ENCODE measurements around the gene SH3D19.

The SH3D19 gene

DNA sequence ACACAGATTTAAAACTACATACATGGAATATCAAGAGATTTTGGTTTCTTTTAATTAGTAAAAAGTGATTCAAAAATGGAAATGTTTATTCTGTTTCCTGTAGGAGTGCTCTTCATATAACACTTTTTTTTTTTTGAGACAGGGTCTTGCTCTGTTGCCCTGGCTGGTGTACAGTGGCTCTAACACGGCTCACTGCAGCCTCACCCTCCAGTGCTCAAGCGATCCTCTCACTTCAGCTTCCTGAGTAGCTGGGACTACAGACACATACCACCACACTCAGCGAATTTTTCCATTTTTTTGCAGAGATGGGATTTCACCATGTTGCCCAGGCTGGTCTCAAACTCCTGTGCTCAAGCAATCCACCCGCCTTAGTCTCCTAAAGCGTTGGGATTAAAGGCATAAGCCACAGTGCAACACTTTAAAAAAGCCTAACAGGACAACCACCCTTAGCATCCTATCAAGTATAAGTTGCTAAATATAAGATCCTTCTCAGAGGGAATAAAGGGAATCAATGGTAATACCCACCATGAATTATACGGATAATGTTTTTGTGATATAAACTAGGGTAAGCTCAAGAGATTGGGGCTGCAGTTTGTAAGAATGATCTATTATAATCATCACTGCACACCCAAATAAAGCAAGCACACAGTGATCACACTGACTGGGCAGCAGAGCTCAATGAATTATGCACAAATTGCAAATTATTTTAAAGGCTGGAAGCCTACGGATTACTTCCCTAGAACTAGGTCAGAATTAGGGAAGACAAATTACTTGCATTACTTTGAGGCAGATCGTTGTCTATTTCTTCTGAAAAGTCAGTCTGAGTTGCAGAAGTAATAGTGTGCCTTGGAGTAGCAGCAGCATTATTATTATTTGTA is 149.4 kb downstream of the SH3D19 start:
- Histone ChIP-seq H3K4me3 (ENCODE audit: low read depth, low read length) (no peak overlapping the region), H3K4me1 (ENCODE audit: control insufficient read depth, insufficient read depth, low read length) (no peaks in the 10 kb centered on the region), H3K36me3 (ENCODE audit: control insufficient read depth, insufficient read depth, low read length) (no peaks in the 10 kb centered on the region), H3K9me3 (ENCODE audit: control insufficient read depth, insufficient read depth, low read length) (no peaks in the 10 kb centered on the region), H3K9ac (ENCODE audit: low read depth, low read length) (no peak overlapping the region), H3K27me3 (ENCODE audit: control insufficient read depth, insufficient read depth, low read length) (no peaks in the 10 kb centered on the region)

DNA sequence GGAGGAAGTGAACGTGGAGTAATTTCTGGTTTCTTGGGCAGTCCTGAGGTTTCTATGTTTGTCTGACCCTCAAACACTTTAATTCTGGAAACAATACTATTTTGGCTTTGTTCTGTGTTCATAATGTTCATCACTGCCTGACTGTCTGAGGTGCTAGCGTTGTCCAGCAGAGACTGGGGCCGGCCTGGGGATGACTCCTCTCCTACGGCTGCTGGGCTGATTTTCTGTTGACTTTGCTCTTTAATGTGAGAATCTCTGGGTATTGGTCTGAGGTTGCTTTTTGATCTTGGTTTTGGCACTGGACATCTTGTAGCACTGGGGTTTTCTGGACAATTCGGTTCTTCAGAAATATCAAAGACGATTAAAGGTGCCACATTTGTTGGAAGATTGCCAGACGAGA is 150.2 kb downstream of the SH3D19 start:
- Histone ChIP-seq H3K9ac (ENCODE audit: low read depth, low read length) (no peak overlapping the region), H3K4me1 (ENCODE audit: control insufficient read depth, insufficient read depth, low read length) (no peaks in the 10 kb centered on the region), H3K9me3 (ENCODE audit: control insufficient read depth, insufficient read depth, low read length) (no peaks in the 10 kb centered on the region), H3K36me3 (ENCODE audit: control insufficient read depth, insufficient read depth, low read length) (no peaks in the 10 kb centered on the region), H3K4me3 (ENCODE audit: low read depth, low read length) (no peak overlapping the region), H3K27me3 (ENCODE audit: control insufficient read depth, insufficient read depth, low read length) (no peaks in the 10 kb centered on the region)

DNA sequence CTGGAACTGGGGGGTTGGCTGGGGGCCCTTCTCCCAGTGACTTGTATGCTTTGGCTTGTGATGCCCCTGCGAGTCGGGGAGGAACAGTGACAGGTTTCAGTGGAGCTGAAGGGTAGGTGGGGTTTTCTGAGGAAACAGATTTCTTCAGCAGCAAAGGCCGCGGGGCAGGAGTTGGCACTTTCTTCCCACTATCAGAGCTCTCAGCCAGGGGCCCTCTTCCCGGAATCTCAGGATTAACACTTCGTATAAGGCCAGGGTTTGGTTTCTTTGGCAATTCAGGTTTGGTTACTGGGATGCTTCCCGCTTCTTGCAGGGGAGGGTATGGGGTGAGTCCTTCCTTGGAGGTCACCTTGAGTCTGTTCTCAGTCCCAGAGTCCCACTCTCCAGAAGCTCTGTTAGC is 150.6 kb downstream of the SH3D19 start:
- no peaks in the 10 kb centered on the region for H3K9me3 ChIP-seq (ENCODE audit: control insufficient read depth, insufficient read depth, low read length)
- no peaks in the 10 kb centered on the region for H3K4me1 ChIP-seq (ENCODE audit: control insufficient read depth, insufficient read depth, low read length)
- no peak overlapping the region for H3K4me3 ChIP-seq (ENCODE audit: low read depth, low read length)
- H3K36me3 ChIP-seq (ENCODE audit: control insufficient read depth, insufficient read depth, low read length), result no peaks in the 10 kb centered on the region
- no peaks in the 10 kb centered on the region for H3K27me3 ChIP-seq (ENCODE audit: control insufficient read depth, insufficient read depth, low read length)
- H3K9ac ChIP-seq (ENCODE audit: low read depth, low read length), result no peak overlapping the region

DNA sequence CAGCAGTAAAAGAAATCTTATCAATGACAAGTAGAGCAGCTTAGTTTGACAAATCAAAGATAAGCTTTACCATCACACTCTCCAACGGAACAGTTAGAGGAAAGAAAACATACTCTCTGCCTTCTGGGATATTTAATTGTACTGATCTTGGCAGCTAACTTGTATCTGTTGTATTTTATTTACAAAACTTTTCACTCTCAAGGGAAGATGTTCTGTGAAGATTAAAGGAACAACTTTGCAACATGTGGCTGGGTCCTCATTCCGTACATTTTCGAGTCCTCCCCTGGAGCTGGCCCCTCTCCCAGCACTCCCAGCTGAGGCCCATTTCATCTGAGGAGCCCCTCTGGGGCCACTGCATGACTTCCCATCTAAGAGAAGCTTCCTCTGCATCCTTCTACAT is 151.5 kb downstream of the SH3D19 start:
- no peaks in the 10 kb centered on the region for H3K4me1 ChIP-seq (ENCODE audit: control insufficient read depth, insufficient read depth, low read length)

DNA sequence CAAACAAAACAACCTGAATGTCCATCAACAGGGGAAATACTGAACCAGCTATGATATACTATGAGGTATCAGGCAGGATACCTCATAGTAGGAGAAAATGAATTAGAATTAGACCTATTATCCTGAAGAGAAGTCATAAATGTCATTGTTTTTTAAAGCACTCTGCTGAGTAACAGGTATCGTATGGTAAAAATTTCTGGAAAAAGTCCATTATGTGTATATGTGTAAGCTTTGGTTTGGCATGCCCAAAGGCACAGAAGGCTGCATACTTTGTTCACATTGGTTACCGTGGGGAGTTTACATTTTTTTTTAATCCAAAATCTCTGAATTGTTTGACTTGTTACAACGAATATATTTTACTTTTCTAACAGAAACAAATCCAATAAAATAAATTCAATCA is 155.5 kb downstream of the SH3D19 start:
- no peak overlapping the region for H3K4me3 ChIP-seq (ENCODE audit: low read depth, low read length)
- H3K27me3 ChIP-seq (ENCODE audit: control insufficient read depth, insufficient read depth, low read length), result no peaks in the 10 kb centered on the region
- no peaks in the 10 kb centered on the region for H3K9me3 ChIP-seq (ENCODE audit: control insufficient read depth, insufficient read depth, low read length)
- H3K9ac ChIP-seq (ENCODE audit: low read depth, low read length), result no peak overlapping the region
- H3K36me3 ChIP-seq (ENCODE audit: control insufficient read depth, insufficient read depth, low read length), result no peaks in the 10 kb centered on the region
- no peaks in the 10 kb centered on the region for H3K4me1 ChIP-seq (ENCODE audit: control insufficient read depth, insufficient read depth, low read length)

More for the DNA sequence above, 151.5 kb downstream of the SH3D19 start:
- Histone ChIP-seq H3K36me3 (ENCODE audit: control insufficient read depth, insufficient read depth, low read length) (no peaks in the 10 kb centered on the region), H3K9ac (ENCODE audit: low read depth, low read length) (no peak overlapping the region), H3K4me3 (ENCODE audit: low read depth, low read length) (no peak overlapping the region), H3K9me3 (ENCODE audit: control insufficient read depth, insufficient read depth, low read length) (no peaks in the 10 kb centered on the region), H3K27me3 (ENCODE audit: control insufficient read depth, insufficient read depth, low read length) (no peaks in the 10 kb centered on the region)

DNA sequence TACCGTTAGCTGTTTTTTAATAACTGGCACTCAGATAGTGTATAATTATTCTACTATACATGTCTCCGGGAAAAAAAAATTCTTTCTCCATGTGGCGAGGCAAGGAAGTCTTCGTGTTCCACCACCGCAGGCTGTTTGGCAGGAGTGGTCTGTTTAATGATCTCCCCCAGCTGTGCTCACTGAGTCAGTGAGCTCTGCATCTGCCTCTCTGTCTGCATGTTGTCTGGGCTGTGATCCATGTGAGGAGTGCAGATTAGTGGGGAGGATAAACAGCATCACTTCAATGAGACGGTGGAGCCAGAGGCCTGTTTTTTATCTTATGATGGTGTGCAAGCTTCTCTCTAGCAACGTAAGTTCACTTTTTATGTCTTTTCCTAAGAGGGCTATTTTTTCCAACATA is 156.2 kb downstream of the SH3D19 start:
- Histone ChIP-seq H3K27me3 (ENCODE audit: control insufficient read depth, insufficient read depth, low read length) (no peaks in the 10 kb centered on the region), H3K9me3 (ENCODE audit: control insufficient read depth, insufficient read depth, low read length) (no peaks in the 10 kb centered on the region), H3K9ac (ENCODE audit: low read depth, low read length) (no peak overlapping the region), H3K4me1 (ENCODE audit: control insufficient read depth, insufficient read depth, low read length) (no peaks in the 10 kb centered on the region), H3K36me3 (ENCODE audit: control insufficient read depth, insufficient read depth, low read length) (no peaks in the 10 kb centered on the region), H3K4me3 (ENCODE audit: low read depth, low read length) (no peak overlapping the region)

DNA sequence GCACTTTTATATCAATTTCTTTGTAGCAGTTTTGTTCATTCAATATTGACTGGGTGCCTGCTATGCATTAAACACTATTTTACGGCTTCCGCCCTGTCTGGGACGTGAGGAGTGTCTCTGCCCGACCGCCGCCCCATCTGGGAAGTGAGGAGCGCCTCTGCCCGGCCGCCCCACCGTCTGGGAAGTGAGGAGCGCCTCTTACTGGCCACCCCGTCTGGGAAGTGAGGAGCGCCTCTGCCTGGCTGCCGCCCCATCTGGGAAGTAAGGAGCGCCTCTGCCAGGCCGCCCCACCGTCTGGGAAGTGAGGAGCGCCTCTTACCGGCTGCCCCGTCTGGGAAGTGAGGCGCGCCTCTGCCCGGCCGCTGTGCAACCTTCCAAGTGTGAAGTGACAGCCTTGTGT is 157.8 kb downstream of the SH3D19 start:
- H3K9me3 ChIP-seq (ENCODE audit: control insufficient read depth, insufficient read depth, low read length), result no peaks in the 10 kb centered on the region
- no peaks in the 10 kb centered on the region for H3K27me3 ChIP-seq (ENCODE audit: control insufficient read depth, insufficient read depth, low read length)
- no peak overlapping the region for H3K4me3 ChIP-seq (ENCODE audit: low read depth, low read length)
- H3K9ac ChIP-seq (ENCODE audit: low read depth, low read length), result no peak overlapping the region
- no peaks in the 10 kb centered on the region for H3K36me3 ChIP-seq (ENCODE audit: control insufficient read depth, insufficient read depth, low read length)
- no peaks in the 10 kb centered on the region for H3K4me1 ChIP-seq (ENCODE audit: control insufficient read depth, insufficient read depth, low read length)

DNA sequence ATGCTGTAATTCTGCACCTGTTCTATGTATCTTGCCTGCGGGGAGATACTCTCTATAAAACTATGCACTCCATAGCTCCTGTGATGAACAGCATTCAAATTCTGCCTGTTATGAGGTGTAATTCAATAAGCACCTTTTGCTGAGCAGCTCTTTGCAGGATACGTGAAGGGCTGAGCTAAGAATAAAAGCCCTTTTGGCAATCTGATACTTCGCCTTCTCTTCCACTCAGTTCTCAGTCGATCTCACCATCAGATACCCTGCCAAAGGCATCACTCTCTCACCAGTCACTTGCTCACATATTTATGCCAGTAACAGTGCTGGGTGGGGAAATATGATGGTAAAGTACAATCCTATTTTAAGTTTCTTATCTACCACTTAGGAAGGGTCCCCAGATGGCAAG is 158.8 kb downstream of the SH3D19 start:
- H3K9me3 ChIP-seq (ENCODE audit: control insufficient read depth, insufficient read depth, low read length), result no peaks in the 10 kb centered on the region
- no peak overlapping the region for H3K4me3 ChIP-seq (ENCODE audit: low read depth, low read length)
- H3K27me3 ChIP-seq (ENCODE audit: control insufficient read depth, insufficient read depth, low read length), result no peaks in the 10 kb centered on the region
- no peaks in the 10 kb centered on the region for H3K36me3 ChIP-seq (ENCODE audit: control insufficient read depth, insufficient read depth, low read length)
- H3K4me1 ChIP-seq (ENCODE audit: control insufficient read depth, insufficient read depth, low read length), result no peaks in the 10 kb centered on the region
- H3K9ac ChIP-seq (ENCODE audit: low read depth, low read length), result no peak overlapping the region

DNA sequence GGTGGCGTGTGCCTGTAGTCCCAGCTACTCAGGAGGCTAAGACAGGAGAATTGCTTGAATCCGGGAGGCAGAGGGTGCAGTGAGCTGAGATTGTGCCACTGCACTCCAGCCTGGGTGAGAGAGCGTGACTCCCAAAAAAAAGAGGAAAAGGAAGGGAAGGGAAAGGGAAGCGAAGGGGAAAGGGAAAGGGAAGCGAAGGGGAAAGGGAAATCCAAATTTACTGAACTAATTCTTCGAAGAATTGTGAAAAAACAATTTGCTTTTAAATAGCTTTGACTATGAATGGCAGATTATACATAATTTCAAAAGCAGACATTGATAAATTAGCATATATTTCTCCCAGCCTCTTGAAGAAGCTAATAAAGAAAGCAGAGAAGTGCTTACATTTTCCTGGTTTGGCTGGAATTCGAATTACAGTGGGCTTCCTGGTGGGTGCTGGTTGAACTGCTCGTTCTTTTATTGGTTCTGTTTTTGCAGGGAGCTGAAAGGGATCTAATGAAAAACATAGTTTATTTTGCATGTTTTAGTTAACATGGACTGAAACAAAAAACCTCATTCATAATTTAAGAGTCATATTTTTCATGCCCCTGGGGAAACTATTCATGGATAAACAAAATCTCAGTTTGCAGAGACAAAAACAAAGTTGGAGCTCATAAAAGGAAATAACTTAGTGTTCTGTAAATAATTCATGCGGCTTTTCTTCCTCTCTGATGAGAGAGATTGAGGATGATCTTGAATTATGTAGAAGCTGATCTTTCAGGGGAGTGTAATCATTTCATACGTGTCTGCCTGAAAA is 160.0 kb downstream of the SH3D19 start:
- H3K27me3 ChIP-seq (ENCODE audit: control insufficient read depth, insufficient read depth, low read length), result no peaks in the 10 kb centered on the region
- no peaks in the 10 kb centered on the region for H3K4me1 ChIP-seq (ENCODE audit: control insufficient read depth, insufficient read depth, low read length)
- no peaks in the 10 kb centered on the region for H3K36me3 ChIP-seq (ENCODE audit: control insufficient read depth, insufficient read depth, low read length)
- no peaks in the 10 kb centered on the region for H3K9me3 ChIP-seq (ENCODE audit: control insufficient read depth, insufficient read depth, low read length)
- no peak overlapping the region for H3K9ac ChIP-seq (ENCODE audit: low read depth, low read length)
- no peak overlapping the region for H3K4me3 ChIP-seq (ENCODE audit: low read depth, low read length)

DNA sequence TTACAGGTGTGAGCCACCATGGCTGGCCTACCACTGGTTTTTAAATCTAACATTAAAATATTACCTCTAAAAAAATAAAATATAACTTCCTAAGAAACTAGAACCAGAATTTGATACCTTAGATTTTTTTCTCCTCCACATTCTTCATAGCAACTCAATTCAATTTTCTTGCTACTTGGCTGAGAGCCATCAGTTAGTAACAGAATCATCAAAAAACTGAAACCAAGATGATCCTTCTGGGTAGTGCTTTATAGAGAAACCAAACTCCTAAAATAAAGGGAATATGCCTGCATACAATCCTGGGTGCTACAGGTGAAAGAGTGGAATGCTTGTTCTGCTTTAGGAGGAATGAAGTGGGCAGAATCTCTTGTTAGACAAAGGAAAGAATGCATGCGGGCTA is 161.6 kb downstream of the SH3D19 start:
- H3K4me1 ChIP-seq (ENCODE audit: control insufficient read depth, insufficient read depth, low read length), result no peaks in the 10 kb centered on the region
- H3K9me3 ChIP-seq (ENCODE audit: control insufficient read depth, insufficient read depth, low read length), result no peaks in the 10 kb centered on the region
- no peak overlapping the region for H3K4me3 ChIP-seq (ENCODE audit: low read depth, low read length)
- H3K36me3 ChIP-seq (ENCODE audit: control insufficient read depth, insufficient read depth, low read length), result no peaks in the 10 kb centered on the region
- no peaks in the 10 kb centered on the region for H3K27me3 ChIP-seq (ENCODE audit: control insufficient read depth, insufficient read depth, low read length)
- no peak overlapping the region for H3K9ac ChIP-seq (ENCODE audit: low read depth, low read length)

DNA sequence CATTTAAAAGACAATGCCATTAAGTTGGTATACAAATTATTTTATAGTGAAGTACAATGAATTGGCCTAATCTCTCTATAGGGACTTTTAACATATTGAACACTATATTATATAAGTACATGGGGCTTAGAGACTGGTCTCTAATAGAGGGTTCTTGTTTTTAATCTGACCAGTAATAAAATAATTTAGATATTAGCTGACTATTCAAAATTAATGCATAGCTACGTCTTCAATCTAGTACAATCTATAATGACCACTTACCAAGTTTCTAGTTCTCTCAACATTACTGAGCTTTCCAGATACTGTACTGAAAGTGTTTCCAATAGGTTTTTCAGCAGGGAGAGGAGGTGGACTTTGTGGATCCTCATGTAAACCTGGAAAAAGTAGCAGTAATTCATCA is 166.4 kb downstream of the SH3D19 start:
- Histone ChIP-seq H3K36me3 (ENCODE audit: control insufficient read depth, insufficient read depth, low read length) (no peaks in the 10 kb centered on the region), H3K9ac (ENCODE audit: low read depth, low read length) (no peak overlapping the region), H3K4me1 (ENCODE audit: control insufficient read depth, insufficient read depth, low read length) (no peaks in the 10 kb centered on the region), H3K4me3 (ENCODE audit: low read depth, low read length) (no peak overlapping the region), H3K27me3 (ENCODE audit: control insufficient read depth, insufficient read depth, low read length) (no peaks in the 10 kb centered on the region), H3K9me3 (ENCODE audit: control insufficient read depth, insufficient read depth, low read length) (no peaks in the 10 kb centered on the region)

DNA sequence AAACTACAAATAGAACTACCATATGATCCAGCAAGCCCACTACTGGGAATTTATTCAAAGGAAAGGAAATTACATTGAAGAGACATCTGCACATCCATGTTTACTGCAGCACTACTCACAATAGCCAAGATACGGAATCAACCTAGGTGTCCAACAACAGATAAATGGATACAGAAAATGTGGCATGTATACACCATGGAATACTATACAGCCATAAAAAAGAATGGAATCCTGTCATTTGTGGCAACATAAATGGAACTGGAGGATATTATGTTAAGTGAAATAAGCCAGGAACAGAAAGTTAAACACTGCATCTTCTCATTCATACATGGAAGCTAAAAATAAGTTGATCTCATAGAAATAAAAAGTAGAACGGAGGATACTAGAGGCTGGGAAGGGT is 167.9 kb downstream of the SH3D19 start:
- Histone ChIP-seq H3K4me3 (ENCODE audit: low read depth, low read length) (no peak overlapping the region), H3K36me3 (ENCODE audit: control insufficient read depth, insufficient read depth, low read length) (no peaks in the 10 kb centered on the region), H3K4me1 (ENCODE audit: control insufficient read depth, insufficient read depth, low read length) (no peaks in the 10 kb centered on the region), H3K9ac (ENCODE audit: low read depth, low read length) (no peak overlapping the region), H3K9me3 (ENCODE audit: control insufficient read depth, insufficient read depth, low read length) (no peaks in the 10 kb centered on the region), H3K27me3 (ENCODE audit: control insufficient read depth, insufficient read depth, low read length) (no peaks in the 10 kb centered on the region)
